Skeletal muscle tissue (tissue), 4 donors: ENCODE measurements around the gene TRIM3. TPM values are rescaled to one million over a fixed set of nuclear protein-coding genes. Genes with fewer than 3 reads are reported as not detected.

ENCODE experiments used
- H3K27ac ChIP-seq: one replicate; pipeline ENCODE4 v1.7.0; 2013; ENCODE audit warnings: mild to moderate bottlenecking, low read depth, low read length, inconsistent platforms
- H3K27me3 ChIP-seq, 3 donors: one replicate each; pipeline ENCODE4 v1.7.0; 2013; ENCODE audit warnings: low read length in 3 of 3; ENCODE audit not compliant: control insufficient read depth in 3 of 3, insufficient read depth in 3 of 3
- H3K36me3 ChIP-seq, 3 donors: one replicate each; pipeline ENCODE4 v1.7.0; 2013; ENCODE audit warnings: low read length in 3 of 3; ENCODE audit not compliant: control insufficient read depth in 3 of 3, insufficient read depth in 3 of 3
- H3K4me1 ChIP-seq, 3 donors: one replicate each; pipeline ENCODE4 v1.7.0; 2013; ENCODE audit warnings: low read length in 3 of 3, mild to moderate bottlenecking in 3 of 3; ENCODE audit not compliant: control insufficient read depth in 3 of 3, insufficient read depth in 3 of 3
- H3K4me3 ChIP-seq, 3 donors: one replicate each; pipeline ENCODE4 v1.7.0; 2013; ENCODE audit warnings: low read length in 3 of 3
- H3K9ac ChIP-seq, 3 donors: one replicate each; pipeline ENCODE4 v1.7.0; 2013; ENCODE audit warnings: low read length in 3 of 3, mild to moderate bottlenecking in 3 of 3, moderate library complexity in 2 of 3, low read depth in 1 of 3
- H3K9me3 ChIP-seq, 3 donors: one replicate each; pipeline ENCODE4 v1.7.0; 2013; ENCODE audit warnings: low read length in 3 of 3; ENCODE audit not compliant: control insufficient read depth in 3 of 3
- total RNA-seq: library from RNA; depleted of rRNA; stranded (reverse); fragments of >200 nt; gene quantifications from one replicate; pipeline ENCODE4 v1.2.3, GENCODE V29; 2014
- donor health status: Osteomylitis.

Gene TRIM3
- total RNA-seq, 1 donor from 2014 or later: 8.4 TPM

DNA sequence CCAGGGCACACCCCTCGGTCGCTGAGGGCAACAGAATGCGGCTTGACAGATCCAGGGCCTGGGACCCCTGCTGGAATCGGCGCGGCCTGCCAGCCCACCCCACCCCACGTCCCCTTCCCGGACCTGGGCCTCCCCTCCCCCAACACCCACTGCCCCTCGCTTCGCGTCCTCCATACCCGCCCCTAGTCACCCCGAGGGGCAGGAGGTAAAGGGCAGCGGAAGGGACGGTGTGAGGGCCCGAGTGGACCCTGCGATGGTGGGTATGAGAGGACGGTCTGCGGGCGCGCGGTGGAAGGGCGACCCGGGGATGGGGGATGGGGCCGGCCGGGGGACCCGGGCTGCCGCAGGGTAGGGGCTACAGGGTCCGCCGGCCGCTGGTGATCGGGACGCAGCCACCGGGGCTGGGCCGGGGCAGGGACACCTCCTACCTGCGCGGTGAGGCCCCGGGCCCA, 55.2 kb downstream of the TRIM3 start:
- Histone ChIP-seq H3K9ac (peak overlapping the region; percentile 69 to 95 (median 87)), H3K4me3 (peak overlapping the region; percentile 72 to 83 (median 78)), H3K27me3 (no peaks in the 10 kb centered on the region), H3K27ac (peak overlapping the region; percentile 40), H3K9me3 (no peaks in the 10 kb centered on the region), H3K36me3 (peaks cover 0 to 3% (median 0%) of the 10 kb centered on the region in 3 donors), H3K4me1 (peaks cover 9 to 16% (median 13%) of the 10 kb centered on the region in 3 donors)

DNA sequence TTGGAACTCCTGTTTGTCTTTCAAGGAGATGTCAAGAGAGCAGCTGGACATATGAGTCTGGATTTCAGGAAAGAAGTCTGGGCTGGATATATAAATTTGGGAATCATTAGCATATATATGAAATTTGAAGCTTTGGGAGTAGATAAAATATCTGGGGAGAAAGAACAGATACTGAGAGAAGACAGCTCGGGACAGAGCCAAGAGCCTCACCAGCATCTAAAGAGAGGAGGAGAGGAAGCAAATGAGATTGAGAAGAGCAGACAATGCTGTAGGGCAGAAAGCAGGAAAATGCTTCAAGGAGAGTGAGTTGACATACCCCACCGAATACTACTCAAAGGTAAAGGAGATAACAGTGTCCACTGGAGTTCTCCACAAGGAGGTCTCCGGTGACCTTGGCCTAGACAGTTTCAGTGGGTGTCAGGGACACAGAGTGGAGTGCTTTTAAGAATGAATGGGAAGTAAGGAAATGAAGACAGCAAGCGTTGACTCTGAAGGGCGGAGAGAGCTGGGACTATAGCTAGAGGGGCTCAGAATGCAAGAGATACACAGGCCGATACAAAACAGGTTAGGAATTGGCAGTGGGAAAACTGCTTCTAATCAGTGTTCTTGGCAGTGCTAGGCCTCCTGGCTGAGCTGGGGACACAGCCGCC, 55.7 kb downstream of the TRIM3 start:
- H3K36me3 ChIP-seq: peaks cover 0 to 3% (median 0%) of the 10 kb centered on the region in 3 donors
- peak overlapping the region; percentile 69 to 95 (median 87) for H3K9ac ChIP-seq
- no peaks in the 10 kb centered on the region for H3K27me3 ChIP-seq
- H3K4me1 ChIP-seq: peaks cover 9 to 16% (median 13%) of the 10 kb centered on the region in 3 donors
- no peaks in the 10 kb centered on the region for H3K9me3 ChIP-seq
- H3K4me3 ChIP-seq: peak overlapping the region; percentile 72 to 83 (median 78)
- H3K27ac ChIP-seq: peak overlapping the region; percentile 40

DNA sequence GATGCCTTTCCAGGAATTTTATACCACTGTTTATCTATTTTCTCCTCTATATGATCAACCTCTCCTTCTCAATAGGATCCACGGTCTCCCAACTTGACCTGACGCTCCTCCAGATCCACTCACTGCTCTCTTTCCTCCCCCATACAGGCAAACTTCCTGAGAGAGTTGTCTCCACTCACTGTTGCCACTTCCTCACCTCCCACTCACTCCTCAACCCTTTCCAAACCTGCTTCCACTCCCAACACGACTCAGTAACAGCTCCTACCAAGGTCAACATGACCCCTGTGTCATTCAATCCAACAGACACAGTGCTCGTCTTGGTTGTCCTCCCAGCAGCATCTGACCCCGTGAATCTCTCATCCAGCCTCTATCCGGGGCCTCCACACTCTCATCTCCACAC, 57.9 kb downstream of the TRIM3 start:
- Histone ChIP-seq H3K27me3 (no peaks in the 10 kb centered on the region), H3K9me3 (no peaks in the 10 kb centered on the region), H3K4me1 (peaks cover 9 to 16% (median 13%) of the 10 kb centered on the region in 3 donors), H3K9ac (no peak overlapping the region), H3K36me3 (peaks cover 0 to 3% (median 3%) of the 10 kb centered on the region in 3 donors), H3K27ac (no peak overlapping the region), H3K4me3 (no peak overlapping the region)

DNA sequence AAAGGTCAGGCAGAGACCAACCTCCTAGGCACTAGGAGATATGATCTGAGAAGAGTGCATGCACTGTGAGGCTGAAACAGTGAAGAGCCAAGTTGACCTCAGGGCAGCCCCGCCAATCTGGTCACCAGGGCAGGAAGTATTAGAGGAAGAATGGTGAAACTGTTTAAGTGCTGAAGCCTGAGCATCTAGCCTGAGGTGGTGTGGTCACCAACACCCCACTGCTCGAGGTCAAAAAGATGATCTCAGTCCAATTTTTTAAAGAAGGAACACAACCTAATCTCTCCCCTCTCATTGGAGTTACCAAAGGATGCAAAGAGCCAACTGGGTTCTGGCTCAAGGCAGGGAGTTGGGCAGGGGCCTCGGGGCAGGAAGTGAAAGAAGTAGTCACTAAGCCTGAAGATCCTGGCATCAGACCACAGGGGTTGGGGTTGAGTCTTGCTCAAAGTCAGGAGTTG, 58.8 kb downstream of the TRIM3 start:
- Histone ChIP-seq H3K27me3 (no peaks in the 10 kb centered on the region), H3K9me3 (no peaks in the 10 kb centered on the region), H3K4me3 (no peak overlapping the region), H3K27ac (no peak overlapping the region), H3K4me1 (peaks cover 8 to 13% (median 12%) of the 10 kb centered on the region in 3 donors), H3K36me3 (peaks cover 6 to 10% (median 8%) of the 10 kb centered on the region in 3 donors), H3K9ac (no peak overlapping the region)

DNA sequence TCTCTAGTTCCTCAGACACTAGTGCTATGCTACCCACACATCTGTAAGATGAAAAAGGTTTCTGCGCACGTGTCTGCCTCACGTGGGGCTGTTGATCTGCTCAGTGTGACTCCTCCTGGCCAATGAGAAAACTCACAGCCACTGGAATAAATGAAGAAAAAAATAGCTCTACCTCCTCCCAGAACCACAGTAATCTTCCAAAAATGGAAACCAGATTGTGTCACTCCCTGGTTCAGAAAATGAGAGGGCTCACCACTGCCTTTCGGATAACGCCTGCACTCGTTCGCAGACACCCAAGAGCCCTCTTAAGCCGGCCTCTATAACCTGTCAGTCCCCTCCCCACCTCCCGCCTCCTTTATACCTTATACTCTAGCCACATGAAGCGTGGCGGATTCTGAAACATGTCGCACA, 59.9 kb downstream of the TRIM3 start:
- Histone ChIP-seq H3K27me3 (no peaks in the 10 kb centered on the region), H3K4me3 (no peak overlapping the region), H3K36me3 (peaks cover 10 to 15% (median 12%) of the 10 kb centered on the region in 3 donors), H3K9ac (no peak overlapping the region), H3K4me1 (peaks cover 4 to 9% (median 8%) of the 10 kb centered on the region in 3 donors), H3K27ac (no peak overlapping the region), H3K9me3 (no peaks in the 10 kb centered on the region)

DNA sequence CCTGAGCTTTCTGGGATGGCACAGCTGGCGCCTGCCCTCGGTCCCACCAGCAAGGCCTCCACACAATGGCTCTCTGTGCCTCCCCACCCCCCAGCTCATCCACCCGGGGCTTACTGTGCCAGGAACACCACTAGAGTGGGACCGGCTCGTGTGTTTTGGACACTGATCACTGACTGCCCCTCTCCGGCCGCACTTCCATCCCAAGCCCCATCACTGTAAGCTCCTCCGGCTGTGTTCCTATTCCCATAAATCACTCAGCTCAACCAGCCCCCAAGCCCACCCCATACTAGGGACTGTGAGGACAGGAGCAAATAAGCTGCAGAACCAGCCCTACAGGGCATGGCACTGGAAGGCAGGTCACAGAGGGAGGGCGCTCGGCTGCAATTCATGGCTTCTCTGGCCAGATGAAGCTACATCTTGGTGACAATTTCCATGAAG, 62.1 kb downstream of the TRIM3 start:
- H3K9ac ChIP-seq: no peak overlapping the region

DNA sequence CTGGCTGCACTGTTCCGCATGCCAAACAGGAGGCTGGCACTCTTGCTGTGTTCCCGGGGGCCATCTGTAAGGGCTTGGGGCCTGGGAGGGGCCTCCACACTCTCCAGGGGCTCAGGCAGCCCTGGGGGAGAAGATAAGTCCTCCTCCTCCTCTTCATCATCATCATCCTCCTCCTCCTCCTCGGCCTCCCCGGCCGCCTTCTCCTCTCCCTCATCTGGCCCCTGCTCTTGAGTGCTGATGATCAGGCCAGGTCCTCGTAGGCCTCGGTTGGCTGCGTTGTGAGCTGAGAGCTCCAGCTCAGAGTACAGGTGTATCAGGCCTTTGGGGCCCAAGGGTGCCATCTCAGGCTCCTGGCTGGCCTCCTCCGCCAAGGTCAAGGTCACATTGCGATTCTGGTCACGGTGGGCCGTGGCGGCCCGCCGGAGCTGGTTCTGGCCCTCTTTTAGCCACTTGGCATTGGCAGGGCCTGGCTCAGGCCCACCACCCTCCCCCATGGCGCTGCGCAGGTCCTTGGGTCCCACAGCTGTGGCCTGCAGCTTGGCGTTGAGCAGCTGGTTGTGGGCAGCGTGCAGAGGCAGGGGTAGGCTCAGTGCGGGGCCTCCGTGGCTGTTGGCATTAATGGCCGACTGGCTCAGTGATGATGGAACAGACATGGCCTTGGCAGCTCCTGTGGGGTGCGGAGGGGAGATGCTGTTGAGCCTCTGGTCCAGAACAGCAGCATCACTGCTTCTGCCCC, 62.9 kb downstream of the TRIM3 start:
- Histone ChIP-seq H3K27ac (no peak overlapping the region), H3K4me1 (peaks cover 0 to 4% (median 0%) of the 10 kb centered on the region in 3 donors), H3K27me3 (no peaks in the 10 kb centered on the region), H3K36me3 (peaks cover 9 to 15% (median 10%) of the 10 kb centered on the region in 3 donors), H3K9me3 (no peaks in the 10 kb centered on the region), H3K4me3 (no peak overlapping the region), H3K9ac (no peak overlapping the region)

More for the DNA sequence above, 62.1 kb downstream of the TRIM3 start:
- Histone ChIP-seq H3K36me3 (peaks cover 10 to 15% (median 12%) of the 10 kb centered on the region in 3 donors), H3K4me1 (peaks cover 0 to 4% (median 0%) of the 10 kb centered on the region in 3 donors), H3K9me3 (no peaks in the 10 kb centered on the region), H3K4me3 (no peak overlapping the region), H3K27ac (no peak overlapping the region), H3K27me3 (no peaks in the 10 kb centered on the region)

DNA sequence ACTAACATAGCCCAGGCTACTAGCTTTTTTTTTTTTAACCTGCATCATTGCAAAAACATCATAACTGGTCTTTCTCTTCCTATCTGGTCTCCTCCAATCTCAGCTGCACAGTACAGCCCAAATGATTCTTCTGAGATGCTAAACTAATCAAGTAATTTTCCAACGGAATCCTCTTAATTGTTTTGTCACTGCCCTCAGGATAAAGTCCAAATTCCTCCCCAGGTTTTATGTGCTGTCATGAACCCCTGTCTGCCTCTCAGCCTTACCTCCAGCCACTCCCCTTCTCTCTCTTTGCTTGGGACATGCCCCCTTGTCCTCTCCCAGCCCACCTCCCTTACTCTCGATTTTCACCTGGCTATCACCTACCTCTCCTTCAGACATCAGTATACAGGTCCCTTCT, 67.4 kb downstream of the TRIM3 start:
- Histone ChIP-seq H3K4me1 (no peaks in the 10 kb centered on the region), H3K9me3 (no peaks in the 10 kb centered on the region), H3K4me3 (no peak overlapping the region), H3K27ac (no peak overlapping the region), H3K27me3 (no peaks in the 10 kb centered on the region), H3K36me3 (peaks cover 13 to 24% (median 20%) of the 10 kb centered on the region in 3 donors), H3K9ac (no peak overlapping the region)

DNA sequence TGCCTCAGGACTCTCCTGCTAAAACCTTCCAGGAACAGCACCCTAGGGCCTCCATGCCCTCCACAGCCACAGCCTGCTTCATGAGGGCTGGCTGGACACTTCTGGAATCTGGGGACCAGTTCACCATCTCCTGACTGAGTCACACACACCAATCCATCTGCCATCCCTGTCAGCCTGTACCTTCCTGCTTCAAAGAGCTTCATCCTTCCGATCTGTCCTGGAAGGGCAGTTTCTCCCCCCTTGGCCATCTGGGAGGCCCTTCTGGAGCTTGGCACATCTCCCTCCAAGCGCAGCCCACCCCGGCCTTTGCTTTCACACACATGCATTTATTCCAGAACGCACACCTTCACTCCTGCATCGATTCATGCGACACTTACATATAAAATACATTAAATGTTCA, 67.9 kb downstream of the TRIM3 start:
- H3K27ac ChIP-seq: no peak overlapping the region
- no peaks in the 10 kb centered on the region for H3K27me3 ChIP-seq
- no peaks in the 10 kb centered on the region for H3K9me3 ChIP-seq
- peaks cover 19 to 29% (median 23%) of the 10 kb centered on the region in 3 donors for H3K36me3 ChIP-seq
- H3K9ac ChIP-seq: no peak overlapping the region
- H3K4me1 ChIP-seq: no peaks in the 10 kb centered on the region
- H3K4me3 ChIP-seq: no peak overlapping the region
